K562 (cell line): ENCODE measurements around the gene ARHGAP35. TPM values are rescaled to one million over a fixed set of nuclear protein-coding genes. Genes with fewer than 3 reads are reported as not detected.
A peak's percentile ranks its signal among the peaks of the same experiment; 100 is the strongest.

Experiments used
- FOXP1 ChIP-seq: sonication (generic); formaldehyde crosslinking; IDR thresholded peaks from 2 replicates; pipeline ENCODE4 v1.8.0; 2022; ENCODE audit warnings: mild to moderate bottlenecking, missing genetic modification reagents
- HNRNPLL ChIP-seq: fragments of 200-400 bp; formaldehyde crosslinking; IDR thresholded peaks from 2 replicates; pipeline ENCODE4 v1.6.1; 2017; ENCODE audit warnings: low read length, low read depth, mild to moderate bottlenecking; ENCODE audit not compliant: poor library complexity, severe bottlenecking
- NFIC ChIP-seq: fragments of 450-650 bp; IDR thresholded peaks from 2 replicates; pipeline ENCODE4 v1.6.1; 2017; ENCODE audit warnings: mild to moderate bottlenecking, inconsistent platforms
- PCBP2 ChIP-seq: fragments of 200-400 bp; formaldehyde crosslinking; IDR thresholded peaks from 2 replicates; pipeline ENCODE4 v1.6.1; 2018; ENCODE audit warnings: low read length, low read depth, mild to moderate bottlenecking, moderate library complexity; ENCODE audit not compliant: poor library complexity, severe bottlenecking
- PPARD ChIP-seq: fragments of 250-450 bp; sonication (Bioruptor Pico); IDR thresholded peaks from 2 replicates; pipeline ENCODE4 v1.8.0; 2022; ENCODE audit warnings: inconsistent platforms, mild to moderate bottlenecking, moderate library complexity
- RBM39 ChIP-seq: fragments of 200-400 bp; formaldehyde crosslinking; optimal IDR thresholded peaks from 2 replicates; pipeline ENCODE3; 2018; ENCODE audit warnings: low read depth, low read length
- RFX1 ChIP-seq: fragments of 450-650 bp; IDR thresholded peaks from 2 replicates; pipeline ENCODE4 v1.6.1; 2016; ENCODE audit warnings: mild to moderate bottlenecking, moderate library complexity
- SMAD2 ChIP-seq: fragments of 150-350 bp; IDR thresholded peaks from 2 replicates; pipeline ENCODE4 v1.6.1; 2014; ENCODE audit warnings: low read depth, mild to moderate bottlenecking, low read length
- SMARCA4 ChIP-seq: fragments of 450-650 bp; IDR thresholded peaks from 2 replicates; pipeline ENCODE4 v1.6.1; 2016
- SP1 ChIP-seq: sonication (generic); formaldehyde crosslinking; IDR thresholded peaks from 2 replicates; pipeline ENCODE4 v1.8.1; 2022; ENCODE audit warnings: mild to moderate bottlenecking, missing genetic modification reagents
- SPI1 ChIP-seq: IDR thresholded peaks from 2 replicates; pipeline ENCODE4 v1.6.1; 2011; ENCODE audit warnings: low read depth, low read length, control low read depth, borderline replicate concordance
- SRSF1 ChIP-seq: fragments of 200-400 bp; formaldehyde crosslinking; IDR thresholded peaks from 2 replicates; pipeline ENCODE4 v1.6.1; 2017; ENCODE audit warnings: mild to moderate bottlenecking, low read depth, low read length, moderate library complexity
- ZBED1 ChIP-seq: IDR thresholded peaks from 2 replicates; pipeline ENCODE4 v1.6.1; 2014
- ZBTB34 ChIP-seq: fragments of 250-450 bp; sonication (Bioruptor Pico); IDR thresholded peaks from 2 replicates; pipeline ENCODE4 v1.8.0; 2021; ENCODE audit warnings: mild to moderate bottlenecking, moderate library complexity
- ZBTB49 ChIP-seq: sonication (generic); formaldehyde crosslinking; IDR thresholded peaks from 2 replicates; pipeline ENCODE4 v1.8.0; 2022; ENCODE audit warnings: missing genetic modification reagents, mild to moderate bottlenecking, borderline replicate concordance
- ZC3H8 ChIP-seq: fragments of 450-650 bp; IDR thresholded peaks from 2 replicates; pipeline ENCODE4 v1.6.1; 2017
- ZNF23 ChIP-seq: fragments of 250-450 bp; sonication (Bioruptor Pico); IDR thresholded peaks from 2 replicates; pipeline ENCODE4 v1.4.0; 2020; ENCODE audit warnings: mild to moderate bottlenecking
- ZNF507 ChIP-seq: conservative IDR thresholded peaks from 2 replicates; pipeline ENCODE4 v1.6.1; 2017; ENCODE audit warnings: missing genetic modification characterization, missing compliant biosample characterization
- polyA plus RNA-seq, 8 experiments: library from polyadenylated mRNA; depleted of rRNA in 4 of 8; stranded (reverse) in 5 of 8; unstranded in 3 of 8; fragments of >200 nt; fragmentation: Nextera tagmentation in 2 of 8; fragmentation: Illumina TruSeq in 1 of 8; extraction: Ambion mirVana in 2 of 8; extraction: Trizol in 1 of 8; gene quantifications; 2 replicates each; pipeline versions ENCODE4 v1.2.1 to v1.2.3, GENCODE V29; 2011 to 2014; ENCODE audit warnings: inconsistent platforms in 1 of 8, missing spikeins in 1 of 8
- total RNA-seq, 7 experiments: library from RNA; depleted of rRNA in 6 of 7; stranded (reverse); fragments of >200 nt in 6 of 7; fragmentation: Illumina TruSeq in 2 of 7; extraction: Trizol in 2 of 7; gene quantifications; 2 replicates each; pipeline versions ENCODE4 v1.2.1 to v1.2.3, GENCODE V29; 2011 to 2021; ENCODE audit warnings: low replicate concordance in 1 of 7
- TF ChIP-seq, protein P1 (sequence below): fragments of 250-450 bp; sonication (Bioruptor Pico); IDR thresholded peaks from 2 replicates; pipeline ENCODE4 v1.4.0; 2020; ENCODE audit warnings: mild to moderate bottlenecking, moderate library complexity
- TF ChIP-seq, protein P2 (sequence below): fragments of 450-650 bp; formaldehyde crosslinking; IDR thresholded peaks from 2 replicates; pipeline ENCODE4 v1.4.0; 2022; ENCODE audit warnings: missing genetic modification characterization
- TF ChIP-seq, protein P3 (sequence below): fragments of 450-650 bp; formaldehyde crosslinking; IDR thresholded peaks from 2 replicates; pipeline ENCODE4 v1.4.0; 2020; ENCODE audit warnings: mild to moderate bottlenecking, moderate library complexity

The ARHGAP35 gene
- total and polyA plus RNA-seq, 9 of the 15 experiments (the other 6 are each of a cell fraction or from before 2014, with no cell fraction given) = 0.27 to 26.4 (median 10.2) TPM

- no peak for TF ChIP-seq ZBTB49 (CRISPR knock-in tag)
- TF ChIP-seq SMAD2 = no peak
- TF ChIP-seq SPI1 = peak; percentile 100
- TF ChIP-seq RFX1 = no peak
- TF ChIP-seq ZBED1 = no peak
- TF ChIP-seq ZNF507 (tag) = no peak
- no peak for TF ChIP-seq ZBTB34 (CRISPR knock-in tag)
- no peak for TF ChIP-seq ZNF23 (CRISPR knock-in tag)
- TF ChIP-seq, protein P1, sequence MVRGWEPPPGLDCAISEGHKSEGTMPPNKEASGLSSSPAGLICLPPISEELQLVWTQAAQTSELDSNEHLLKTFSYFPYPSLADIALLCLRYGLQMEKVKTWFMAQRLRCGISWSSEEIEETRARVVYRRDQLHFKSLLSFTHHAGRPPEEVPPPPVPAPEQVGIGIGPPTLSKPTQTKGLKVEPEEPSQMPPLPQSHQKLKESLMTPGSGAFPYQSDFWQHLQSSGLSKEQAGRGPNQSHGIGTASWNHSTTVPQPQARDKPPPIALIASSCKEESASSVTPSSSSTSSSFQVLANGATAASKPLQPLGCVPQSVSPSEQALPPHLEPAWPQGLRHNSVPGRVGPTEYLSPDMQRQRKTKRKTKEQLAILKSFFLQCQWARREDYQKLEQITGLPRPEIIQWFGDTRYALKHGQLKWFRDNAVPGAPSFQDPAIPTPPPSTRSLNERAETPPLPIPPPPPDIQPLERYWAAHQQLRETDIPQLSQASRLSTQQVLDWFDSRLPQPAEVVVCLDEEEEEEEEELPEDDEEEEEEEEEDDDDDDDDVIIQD (CRISPR knock-in tag) = no peak
- no peak for TF ChIP-seq NFIC
- TF ChIP-seq SMARCA4 = peak; percentile 80
- TF ChIP-seq SP1 (CRISPR knock-in tag) = 0 out of 2 replicates have a peak, but pooled peaks have one; percentile 33
- TF ChIP-seq PCBP2 = no peak
- TF ChIP-seq ZC3H8 = no peak
- peak; percentile 36 for TF ChIP-seq RBM39
- TF ChIP-seq, protein P2, sequence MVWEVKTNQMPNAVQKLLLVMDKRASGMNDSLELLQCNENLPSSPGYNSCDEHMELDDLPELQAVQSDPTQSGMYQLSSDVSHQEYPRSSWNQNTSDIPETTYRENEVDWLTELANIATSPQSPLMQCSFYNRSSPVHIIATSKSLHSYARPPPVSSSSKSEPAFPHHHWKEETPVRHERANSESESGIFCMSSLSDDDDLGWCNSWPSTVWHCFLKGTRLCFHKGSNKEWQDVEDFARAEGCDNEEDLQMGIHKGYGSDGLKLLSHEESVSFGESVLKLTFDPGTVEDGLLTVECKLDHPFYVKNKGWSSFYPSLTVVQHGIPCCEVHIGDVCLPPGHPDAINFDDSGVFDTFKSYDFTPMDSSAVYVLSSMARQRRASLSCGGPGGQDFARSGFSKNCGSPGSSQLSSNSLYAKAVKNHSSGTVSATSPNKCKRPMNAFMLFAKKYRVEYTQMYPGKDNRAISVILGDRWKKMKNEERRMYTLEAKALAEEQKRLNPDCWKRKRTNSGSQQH (CRISPR knock-in tag) = no peak
- TF ChIP-seq FOXP1 (CRISPR knock-in tag) = no peak
- TF ChIP-seq, protein P3, sequence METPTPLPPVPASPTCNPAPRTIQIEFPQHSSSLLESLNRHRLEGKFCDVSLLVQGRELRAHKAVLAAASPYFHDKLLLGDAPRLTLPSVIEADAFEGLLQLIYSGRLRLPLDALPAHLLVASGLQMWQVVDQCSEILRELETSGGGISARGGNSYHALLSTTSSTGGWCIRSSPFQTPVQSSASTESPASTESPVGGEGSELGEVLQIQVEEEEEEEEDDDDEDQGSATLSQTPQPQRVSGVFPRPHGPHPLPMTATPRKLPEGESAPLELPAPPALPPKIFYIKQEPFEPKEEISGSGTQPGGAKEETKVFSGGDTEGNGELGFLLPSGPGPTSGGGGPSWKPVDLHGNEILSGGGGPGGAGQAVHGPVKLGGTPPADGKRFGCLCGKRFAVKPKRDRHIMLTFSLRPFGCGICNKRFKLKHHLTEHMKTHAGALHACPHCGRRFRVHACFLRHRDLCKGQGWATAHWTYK (CRISPR knock-in tag) = no peak
- TF ChIP-seq SRSF1 = no peak
- TF ChIP-seq HNRNPLL = no peak
- TF ChIP-seq PPARD (CRISPR knock-in tag) = no peak
These were observed 2.3 kb downstream of the ARHGAP35 start (continued) for GRCh38 chr19:46862974-46863632.
